Right lobe of liver (tissue), 6 donors: Measurements from ENCODE around the gene LY86. TPM values are rescaled to one million over a fixed set of nuclear protein-coding genes. Genes with fewer than 3 reads are reported as not detected.
"Not testable (repeated sequence)": the region's sequence is repeated elsewhere in the genome, so short reads cannot be mapped to it uniquely, and the experiment has no call there.

Experiments
- ATAC-seq, 4 donors: fragments of 200-7000 bp; cut with Tn5 transposase; one replicate each; pipeline ENCODE4 v1.9.1; 2020; ENCODE audit warnings: mild to moderate bottlenecking in 4 of 4, moderate library complexity in 4 of 4
- DNase-seq, 3 donors: peaks; one replicate each; pipeline ENCODE4 v3.0.0-alpha.2; 2020
- H3K27ac ChIP-seq, 3 donors: fragments of 200-600 bp; one replicate each; pipeline ENCODE4 v1.8.0; 2022
- H3K27me3 ChIP-seq, 2 donors: fragments of 200-600 bp; one replicate each; pipeline ENCODE4 v1.8.0; 2022
- H3K36me3 ChIP-seq, 4 donors: fragments of 200-600 bp; sonication (generic) in 1 of 4; one replicate each; pipeline versions ENCODE4 v1.5.1 to v1.8.0; 2017 to 2022; ENCODE audit warnings: control low read depth in 1 of 4
- H3K4me1 ChIP-seq, 4 donors: fragments of 200-600 bp; sonication (generic) in 1 of 4; one replicate each; pipeline versions ENCODE4 v1.5.1 to v1.8.0; 2017 to 2022; ENCODE audit warnings: control low read depth in 1 of 4
- H3K4me3 ChIP-seq, 3 donors: fragments of 200-600 bp; one replicate each; pipeline ENCODE4 v1.8.0; 2022
- H3K9me3 ChIP-seq, 4 donors: fragments of 200-600 bp; sonication (generic) in 1 of 4; one replicate each; pipeline versions ENCODE4 v1.5.1 to v1.8.0; 2017 to 2022; ENCODE audit warnings: control low read depth in 1 of 4
- POLR2A ChIP-seq: fragments of 450-650 bp; IDR thresholded peaks from one replicate; pipeline ENCODE4 v1.6.1; 2017; ENCODE audit warnings: antibody characterized with exemption, mild to moderate bottlenecking
- WGBS: methylation state at CpG from one replicate; pipeline ENCODE4 v1.1.6; 2018; ENCODE audit warnings: low coverage, low lambda C conversion rate; ENCODE audit not compliant: insufficient coverage; ENCODE audit errors: missing lambda C conversion rate; 5-methylcytosine and 5-hydroxymethylcytosine counted together
- intact Hi-C, 2 donors: fragments of 100-400 bp; cut with DNase I; formaldehyde crosslinking; loops; one replicate each; pipeline versions ENCODE4 v1.11.2 to v1.14.1; 2022
- total RNA-seq, 6 experiments: library from RNA; depleted of rRNA in 2 of 6; stranded (reverse); fragments of >200 nt in 2 of 6; fragmentation: NEBNext Ultra II Directional in 3 of 6; extraction: Animal tissue kit (Norgen Biotek cat#: 25700) in 3 of 6; gene quantifications; one replicate each; pipeline versions ENCODE4 v1.1.0 to v1.2.4, GENCODE V29; 2016 to 2023
- TF ChIP-seq, protein P1 (sequence below), 4 donors: fragments of 200-600 bp in 3 of 4; fragments of 450-650 bp in 1 of 4; IDR thresholded peaks; one replicate each; pipeline versions ENCODE4 v1.5.1 to v1.8.0; 2016 to 2022; ENCODE audit warnings: antibody characterized with exemption in 4 of 4, mild to moderate bottlenecking in 2 of 4
- donor health status: DM: no; HTN: yes; CAD: no.
- donor health status: DM: no; HTN: no; CAD: no.
- donor health status: DM: no; HTN: no; CAD: no.
- donor health status: DM: no; HTN: yes; CAD: no.
- donor health status: DM: no; HTN: yes; CAD: no.

LY86 gene
- total RNA-seq, 6 experiments from 2014 or later = 1.2 to 4.3 (median 2.4) TPM

GRCh38 chr6:6605873-6606272 lies 17.4 kb downstream of the LY86 start:
- intact Hi-C loops = no loop called here
- WGBS = 74% methylated on average over 10 of the region's 13 CpGs

DNA sequence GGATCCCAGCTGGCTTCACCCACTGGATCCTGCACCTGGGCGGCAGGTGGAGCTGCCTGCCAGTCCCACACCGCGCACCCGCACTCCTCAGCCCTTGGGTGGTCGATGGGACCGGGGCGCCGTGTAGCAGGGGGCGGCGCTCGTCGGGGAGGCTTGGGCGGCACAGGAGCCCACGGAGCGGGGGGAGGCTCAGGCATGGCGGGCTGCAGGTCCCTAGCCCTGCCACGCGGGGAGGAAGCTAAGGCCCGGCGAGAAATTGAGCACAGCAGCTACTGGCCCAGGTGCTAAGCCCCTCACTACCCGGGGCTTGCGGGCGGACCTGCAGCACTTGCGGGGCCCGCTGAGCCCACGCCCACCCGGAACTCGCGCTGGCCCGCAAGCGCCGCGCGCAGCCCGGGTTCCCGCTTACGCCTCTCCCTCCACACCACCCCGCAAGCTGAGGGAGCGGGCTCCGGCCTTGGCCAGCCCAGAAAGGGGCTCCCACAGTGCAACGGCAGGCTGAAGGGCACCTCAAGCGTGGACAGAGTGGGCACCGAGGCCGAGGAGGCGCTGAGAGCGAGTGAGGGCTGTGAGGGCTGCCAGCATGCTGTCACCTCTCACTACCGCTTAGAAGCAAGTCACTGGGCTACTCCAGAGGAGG lies 18.0 kb downstream of the LY86 start:
- H3K27ac ChIP-seq, H3K36me3 ChIP-seq, H3K4me1 ChIP-seq, ATAC-seq, H3K27me3 ChIP-seq, H3K9me3 ChIP-seq, H3K4me3 ChIP-seq, DNase-seq, intact Hi-C loops: not testable (repeated sequence)
- WGBS = 83% methylated on average over 2 of the region's 47 CpGs

More at GRCh38 chr6:6605873-6606272, 17.4 kb downstream of the LY86 start:
- TF ChIP-seq, protein P1, sequence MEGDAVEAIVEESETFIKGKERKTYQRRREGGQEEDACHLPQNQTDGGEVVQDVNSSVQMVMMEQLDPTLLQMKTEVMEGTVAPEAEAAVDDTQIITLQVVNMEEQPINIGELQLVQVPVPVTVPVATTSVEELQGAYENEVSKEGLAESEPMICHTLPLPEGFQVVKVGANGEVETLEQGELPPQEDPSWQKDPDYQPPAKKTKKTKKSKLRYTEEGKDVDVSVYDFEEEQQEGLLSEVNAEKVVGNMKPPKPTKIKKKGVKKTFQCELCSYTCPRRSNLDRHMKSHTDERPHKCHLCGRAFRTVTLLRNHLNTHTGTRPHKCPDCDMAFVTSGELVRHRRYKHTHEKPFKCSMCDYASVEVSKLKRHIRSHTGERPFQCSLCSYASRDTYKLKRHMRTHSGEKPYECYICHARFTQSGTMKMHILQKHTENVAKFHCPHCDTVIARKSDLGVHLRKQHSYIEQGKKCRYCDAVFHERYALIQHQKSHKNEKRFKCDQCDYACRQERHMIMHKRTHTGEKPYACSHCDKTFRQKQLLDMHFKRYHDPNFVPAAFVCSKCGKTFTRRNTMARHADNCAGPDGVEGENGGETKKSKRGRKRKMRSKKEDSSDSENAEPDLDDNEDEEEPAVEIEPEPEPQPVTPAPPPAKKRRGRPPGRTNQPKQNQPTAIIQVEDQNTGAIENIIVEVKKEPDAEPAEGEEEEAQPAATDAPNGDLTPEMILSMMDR (IDR thresholded peaks at IDR 0.05) = no peak
- no peak for TF ChIP-seq POLR2A
- no peak for ATAC-seq
- Histone ChIP-seq H3K27ac (no peak overlapping the region), H3K36me3 (no peaks in the 10 kb centered on the region), H3K4me3 (no peak overlapping the region), H3K9me3 (no peaks in the 10 kb centered on the region), H3K27me3 (no peaks in the 10 kb centered on the region), H3K4me1 (no peaks in the 10 kb centered on the region)
- DNase-seq = no peak

GRCh38 chr6:6609450-6609849 lies 20.9 kb downstream of the LY86 start:
- no peaks in the 10 kb centered on the region for H3K36me3 ChIP-seq
- no peaks in the 10 kb centered on the region for H3K9me3 ChIP-seq
- DNase-seq (no peak), ATAC-seq (no peak)
- no peaks in the 10 kb centered on the region for H3K4me1 ChIP-seq
- 67% methylated on average over 2 of the region's 2 CpGs for WGBS
- H3K27ac ChIP-seq = no peak overlapping the region
- H3K4me3 ChIP-seq = no peak overlapping the region
- intact Hi-C loops = no loop called here
- no peaks in the 10 kb centered on the region for H3K27me3 ChIP-seq
- TF ChIP-seq POLR2A = no peak
- TF ChIP-seq, protein P1 (IDR thresholded peaks at IDR 0.05) = no peak

DNA sequence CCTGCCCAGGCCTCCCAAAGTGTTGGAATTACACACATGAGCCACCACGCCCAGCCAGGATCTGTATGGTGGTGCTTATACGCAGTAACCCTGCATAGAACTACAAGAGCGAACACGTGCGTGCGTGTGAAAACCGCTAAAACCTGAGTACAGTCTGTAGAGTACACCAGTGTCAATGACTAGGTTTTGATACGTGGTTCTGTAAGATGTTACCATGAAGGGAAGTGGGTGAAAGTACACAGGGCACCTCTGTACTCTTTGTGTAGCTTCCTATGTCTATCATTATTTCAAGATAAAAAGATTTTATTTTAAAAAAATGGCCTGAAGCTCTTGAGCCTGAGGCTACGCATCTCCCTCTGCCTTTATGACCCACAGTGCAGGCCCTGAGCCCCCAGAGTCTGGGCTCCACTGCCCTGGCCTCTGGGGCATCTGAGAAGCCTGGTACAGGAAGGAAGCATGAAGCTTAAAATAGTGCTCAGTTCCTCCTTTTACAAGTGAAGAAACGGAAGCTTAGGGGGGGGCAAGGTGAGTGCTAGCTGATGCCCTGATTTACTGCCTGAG lies 21.6 kb downstream of the LY86 start:
- ATAC-seq (peak; percentile 31 to 53 (median 42)), DNase-seq (no peak)
- TF ChIP-seq, protein P1 (IDR thresholded peaks at IDR 0.05) = no peak
- TF ChIP-seq POLR2A = no peak
- Histone ChIP-seq H3K9me3 (no peaks in the 10 kb centered on the region), H3K27me3 (no peaks in the 10 kb centered on the region), H3K27ac (no peak overlapping the region), H3K4me3 (no peak overlapping the region), H3K4me1 (no peaks in the 10 kb centered on the region), H3K36me3 (no peaks in the 10 kb centered on the region)
- 77% methylated on average over 9 of the region's 10 CpGs for WGBS
- intact Hi-C loops = no loop called here

DNA sequence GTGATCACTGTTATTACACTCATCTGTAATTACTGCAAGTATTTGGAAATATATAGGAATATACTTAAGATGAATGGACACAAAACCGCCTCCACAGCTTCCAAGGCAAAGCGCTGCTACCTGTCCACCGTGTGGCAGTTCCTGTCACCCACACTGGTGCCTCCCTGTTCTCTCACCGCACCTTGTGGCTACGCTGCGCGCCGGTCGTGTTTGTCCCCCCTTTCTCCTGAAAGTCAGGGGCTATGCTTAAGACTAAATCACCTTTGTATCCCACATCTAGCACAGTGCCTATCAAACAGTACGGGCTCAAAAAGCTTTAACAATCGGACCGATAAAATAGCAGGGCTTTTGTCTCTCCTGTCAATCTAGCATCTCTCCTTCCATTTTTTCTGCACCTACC lies 23.0 kb downstream of the LY86 start:
- no peak overlapping the region for H3K27ac ChIP-seq

More for the DNA sequence above, 23.0 kb downstream of the LY86 start:
- TF ChIP-seq POLR2A = no peak
- TF ChIP-seq, protein P1 (IDR thresholded peaks at IDR 0.05) = no peak
- Histone ChIP-seq H3K4me1 (no peaks in the 10 kb centered on the region), H3K27me3 (no peaks in the 10 kb centered on the region), H3K9me3 (no peaks in the 10 kb centered on the region), H3K4me3 (no peak overlapping the region), H3K36me3 (no peaks in the 10 kb centered on the region)
- WGBS = 84% methylated on average over 7 of the region's 12 CpGs
- intact Hi-C loops = no loop called here
- DNase-seq (no peak), ATAC-seq (no peak)
